ENCODE data around the gene UBC.
"Not testable (repeated sequence)": the region's sequence is repeated elsewhere in the genome, so short reads cannot be mapped to it uniquely, and the experiment has no call there.

UBC gene

GRCh38 chr12:124931528-124931927, 17.1 kb upstream of the UBC start:
- peak; percentile 74; the same call in 1 of the 2 replicates for TF ChIP-seq ZNF121 (tag by site-specific recombination; IDR thresholded peaks at IDR 0.05)
- H3K27ac ChIP-seq (ENCODE audit: extremely low read depth, low read depth, low read length); H3K4me1 ChIP-seq (ENCODE audit: control insufficient read depth, insufficient read depth, low read length); H3K9me3 ChIP-seq (ENCODE audit: control insufficient read depth, insufficient read depth, low read depth, low read length); H3K4me3 ChIP-seq (ENCODE audit: low read depth, low read length); H3K36me3 ChIP-seq (ENCODE audit: control insufficient read depth in 2 of 2, insufficient read depth in 1 of 2, low read length in 2 of 2): not testable (repeated sequence)
- ChIA-PET CTCF (interaction anchor here (2.7 to 3.0 kb wide), 2 partner anchors 9 to 25 kb away, joined by 13 to 15 read pairs; no protein-coding TSS in a partner anchor), POLR2A (interaction anchor here (1.4 kb wide), 1 partner anchor 8 kb away, joined by 3 read pairs; no protein-coding TSS in a partner anchor)

- no peak overlapping the region for H3K27ac ChIP-seq (ENCODE audit: extremely low read depth, low read depth, low read length)
- no peaks in the 10 kb centered on the region for H3K36me3 ChIP-seq (ENCODE audit: control insufficient read depth in 2 of 2, insufficient read depth in 1 of 2, low read length in 2 of 2)
- no peaks in the 10 kb centered on the region for H3K4me1 ChIP-seq (ENCODE audit: control insufficient read depth, insufficient read depth, low read length)
- ChIA-PET POLR2A (interaction anchor here (1.4 to 1.8 kb wide), 2 partner anchors 9 to 16 kb away, joined by 3 to 5 read pairs; partner anchors contain the start of gene UBC), CTCF (interaction anchor here (2.7 to 3.0 kb wide), 2 partner anchors 10 to 24 kb away, joined by 13 to 15 read pairs; no protein-coding TSS in a partner anchor)
- H3K4me3 ChIP-seq (ENCODE audit: low read depth, low read length), result no peak overlapping the region
- H3K9me3 ChIP-seq (ENCODE audit: control insufficient read depth, insufficient read depth, low read depth, low read length), result no peaks in the 10 kb centered on the region
- TF ChIP-seq YY1 (tag by site-specific recombination; IDR thresholded peaks at IDR 0.05) (no peak), BCL11B (tag by site-specific recombination; IDR thresholded peaks at IDR 0.05; ENCODE audit: low read depth) (no peak), ZNF561 (tag by site-specific recombination; IDR thresholded peaks at IDR 0.05; ENCODE audit: borderline replicate concordance) (no peak), ZNF2 (tag by site-specific recombination; IDR thresholded peaks at IDR 0.05) (no peak), KLF17 (tag by site-specific recombination; IDR thresholded peaks at IDR 0.05) (no peak), ZNF274 (IDR thresholded peaks at IDR 0.05; ENCODE audit: low read length) (no peak), ZNF274 (tag by site-specific recombination; IDR thresholded peaks at IDR 0.05; ENCODE audit: borderline replicate concordance) (no peak), ZNF704 (tag by site-specific recombination; IDR thresholded peaks at IDR 0.05) (no peak), ZNF132 (tag by site-specific recombination; IDR thresholded peaks at IDR 0.05; ENCODE audit: borderline replicate concordance) (no peak), ZNF423 (tag by site-specific recombination; IDR thresholded peaks at IDR 0.05) (no peak)
Observed at GRCh38 chr12:124930586-124930985, 16.1 kb upstream of the UBC start.

GRCh38 chr12:124929649-124930419, 15.4 kb upstream of the UBC start:
- POLR2A ChIA-PET, result interaction anchor here (1.4 to 1.8 kb wide), 2 partner anchors 10 to 15 kb away, joined by 3 to 5 read pairs; partner anchors contain the start of gene UBC
- CTCF ChIA-PET, result interaction anchor here (0.8 to 2.7 kb wide), 2 partner anchors 11 to 16 kb away, joined by 3 to 15 read pairs; no protein-coding TSS in a partner anchor
- no peaks in the 10 kb centered on the region for H3K9me3 ChIP-seq (ENCODE audit: control insufficient read depth, insufficient read depth, low read depth, low read length)
- no peak overlapping the region for H3K27ac ChIP-seq (ENCODE audit: extremely low read depth, low read depth, low read length)
- H3K4me1 ChIP-seq (ENCODE audit: control insufficient read depth, insufficient read depth, low read length), result no peaks in the 10 kb centered on the region
- H3K4me3 ChIP-seq (ENCODE audit: low read depth, low read length), result no peak overlapping the region
- no peaks in the 10 kb centered on the region for H3K36me3 ChIP-seq (ENCODE audit: control insufficient read depth in 2 of 2, insufficient read depth in 1 of 2, low read length in 2 of 2)
- TF ChIP-seq ZNF354C (tag by site-specific recombination; IDR thresholded peaks at IDR 0.05; ENCODE audit: borderline replicate concordance, low read depth) (no peak), ZNF621 (tag by site-specific recombination; IDR thresholded peaks at IDR 0.05) (no peak), PRDM2 (tag by site-specific recombination; IDR thresholded peaks at IDR 0.05; ENCODE audit: borderline replicate concordance) (no peak), ZNF449 (tag by site-specific recombination; IDR thresholded peaks at IDR 0.05) (no peak), MEIS1 (CRISPR knock-in tag; IDR thresholded peaks at IDR 0.05; ENCODE audit: borderline replicate concordance) (no peak), ZNF148 (tag by site-specific recombination; IDR thresholded peaks at IDR 0.05; ENCODE audit: borderline replicate concordance) (no peak)

All from HEK293 (cell line).